GM21825 (cell line): ENCODE measurements around the gene NPAS1.
"Not testable (repeated sequence)": the region's sequence is repeated elsewhere in the genome, so short reads cannot be mapped to it uniquely, and the experiment has no call there.

Experiments used
- ATAC-seq: cut with Tn5 transposase; IDR thresholded peaks from one replicate; pipeline ENCODE4 v1.9.1; 2021; ENCODE audit warnings: mild to moderate bottlenecking, moderate library complexity; ENCODE audit not compliant: unreplicated experiment

NPAS1 gene

GRCh38 chr19:47074621-47075020 is 55.0 kb downstream of the NPAS1 start:
- no peak for ATAC-seq

- ATAC-seq: no peak
Measured at GRCh38 chr19:47075179-47075810, 55.7 kb downstream of the NPAS1 start.

- ATAC-seq: no peak
Measured at GRCh38 chr19:47075941-47076340, 56.3 kb downstream of the NPAS1 start.

- ATAC-seq: not testable (repeated sequence)
Measured at GRCh38 chr19:47078351-47078750, 58.7 kb downstream of the NPAS1 start.

GRCh38 chr19:47081095-47081494 is 61.5 kb downstream of the NPAS1 start:
- ATAC-seq: no peak

- no peak for ATAC-seq
Measured at GRCh38 chr19:47082493-47082892, 62.9 kb downstream of the NPAS1 start.

GRCh38 chr19:47084879-47085439 is 65.3 kb downstream of the NPAS1 start:
- ATAC-seq: no peak

GRCh38 chr19:47086280-47086679 is 66.6 kb downstream of the NPAS1 start:
- ATAC-seq: no peak

- ATAC-seq: no peak
Measured at GRCh38 chr19:47089767-47090350, 70.2 kb downstream of the NPAS1 start.

GRCh38 chr19:47093254-47093653 is 73.6 kb downstream of the NPAS1 start:
- no peak for ATAC-seq

GRCh38 chr19:47093841-47094240 is 74.2 kb downstream of the NPAS1 start:
- ATAC-seq: no peak

- ATAC-seq: no peak
Measured at GRCh38 chr19:47094557-47095475, 75.2 kb downstream of the NPAS1 start.
